K562 (cell line): ENCODE measurements around the gene NRXN3. TPM values are rescaled to one million over a fixed set of nuclear protein-coding genes. Genes with fewer than 3 reads are reported as not detected.

Source experiments
- ATAC-seq: fragments of 200-7000 bp; cut with Tn5 transposase; 3 replicates; pipeline ENCODE4 v1.9.1; 2020; ENCODE audit warnings: moderate library complexity
- BruUV-seq: library from RNA; stranded (reverse); fragments of 400-500 nt; replicated peaks from 2 replicates; lab custom pipeline; 2021; lab: Mats Ljungman, UMichigan
- CTCF ChIA-PET: fragments of 300-600 bp; formaldehyde crosslinking; extraction: SDS; loops from one replicate; lab custom pipeline; 2021; ENCODE audit warnings: low intra/inter-chr PET ratio; lab: Yijun Ruan, JAX
- POLR2A ChIA-PET: fragments of 300-600, 350-650 bp; sonication (Branson Sonifier 250); formaldehyde crosslinking; extraction: SDS; loops from one replicate; lab custom pipeline; 2021; ENCODE audit warnings: antibody characterized with exemption, inconsistent platforms; lab: Yijun Ruan, JAX
- DNase-seq, 4 experiments: peaks; one replicate each; pipeline versions ENCODE4 v3.0.0 to v3.0.0-alpha.2; 2011 to 2018; ENCODE audit warnings: low spot score in 3 of 4, mixed read lengths in 3 of 4; ENCODE audit errors: extremely low read depth in 1 of 4
- FAIRE-seq: peaks from 2 replicates; lab custom pipeline; 2011; peaks lifted over from hg19 to GRCh38; lab: Jason Lieb, UNC
- H2AFZ ChIP-seq: 2 replicates; pipeline ENCODE4 v1.6.0; 2011; ENCODE audit warnings: low read depth, low read length, control low read depth, inconsistent platforms
- H3K27ac ChIP-seq: fragments of 200-600 bp; 3 replicates; pipeline ENCODE4 v1.8.0; 2011; ENCODE audit warnings: low read depth, mild to moderate bottlenecking, control low read depth, inconsistent platforms, low read length, moderate library complexity, mixed read lengths; ENCODE audit errors: extremely low read depth
- H3K27me3 ChIP-seq, 2 experiments: fragments of 300-600 bp in 1 of 2; 2 replicates in 1 of 2; 3 replicates in 1 of 2; pipeline versions ENCODE4 v1.6.0 to v1.8.0; 2011; ENCODE audit warnings: inconsistent platforms in 2 of 2, low read length in 2 of 2, mild to moderate bottlenecking in 1 of 2, mixed read lengths in 1 of 2, moderate library complexity in 1 of 2; ENCODE audit not compliant: control insufficient read depth in 2 of 2, insufficient read depth in 2 of 2
- H3K36me3 ChIP-seq: fragments of 300-600 bp; 3 replicates; pipeline ENCODE4 v1.8.0; 2011; ENCODE audit warnings: mild to moderate bottlenecking, low read length, inconsistent platforms; ENCODE audit not compliant: control insufficient read depth, insufficient read depth
- H3K4me1 ChIP-seq, 2 experiments: fragments of 200-600 bp in 1 of 2; replicated peaks in 1 of 2; 2 replicates in 1 of 2; 3 replicates in 1 of 2; pipeline versions ENCODE4 v1.5.1 to v1.8.0; 2011; ENCODE audit warnings: inconsistent platforms in 2 of 2, low read length in 2 of 2, mild to moderate bottlenecking in 1 of 2, mixed read lengths in 1 of 2, moderate library complexity in 1 of 2; ENCODE audit not compliant: control insufficient read depth in 2 of 2, insufficient read depth in 2 of 2
- H3K4me2 ChIP-seq: 2 replicates; pipeline ENCODE4 v1.6.1; 2011; ENCODE audit warnings: low read length, control low read depth, inconsistent platforms, mixed read lengths; ENCODE audit not compliant: insufficient read depth
- H3K4me3 ChIP-seq: fragments of 200-600 bp; sonication (generic), shearing (Covaris generic); 2 replicates; pipeline ENCODE4 v1.5.1; 2016; ENCODE audit warnings: control low read depth, inconsistent platforms
- H3K79me2 ChIP-seq: fragments of 200-600 bp; 3 replicates; pipeline ENCODE4 v1.8.0; 2011; ENCODE audit warnings: low read length, inconsistent platforms; ENCODE audit not compliant: control insufficient read depth, insufficient read depth
- H3K9ac ChIP-seq, 2 experiments: 2 replicates each; pipeline versions ENCODE4 v1.6.0 to v1.6.1; 2011; ENCODE audit warnings: low read depth in 2 of 2, low read length in 2 of 2, control low read depth in 1 of 2, inconsistent platforms in 1 of 2, mild to moderate bottlenecking in 1 of 2, mixed read lengths in 1 of 2; ENCODE audit not compliant: insufficient read depth in 1 of 2
- H3K9me1 ChIP-seq: one replicate; pipeline ENCODE4 v1.6.0; 2011; ENCODE audit warnings: inconsistent platforms, mild to moderate bottlenecking, low read length, moderate library complexity; ENCODE audit not compliant: control insufficient read depth, insufficient read depth
- H3K9me3 ChIP-seq: replicated peaks from 2 replicates; pipeline ENCODE4 v1.5.1; 2011; ENCODE audit warnings: low read depth, low read length, inconsistent platforms; ENCODE audit not compliant: control insufficient read depth, insufficient read depth
- H4K20me1 ChIP-seq: replicated peaks from 2 replicates; pipeline ENCODE4 v1.6.1; 2011; ENCODE audit warnings: low read length, inconsistent platforms, mixed read lengths; ENCODE audit not compliant: control insufficient read depth, insufficient read depth
- CREB3L1 ChIP-seq: fragments of 450-650 bp; IDR thresholded peaks from 2 replicates; pipeline ENCODE4 v1.6.1; 2014; ENCODE audit warnings: low read depth, mild to moderate bottlenecking, moderate library complexity, borderline replicate concordance
- ELK3 ChIP-seq: fragments of 450-650 bp; formaldehyde crosslinking; IDR thresholded peaks from 2 replicates; pipeline ENCODE4 v1.4.0; 2020; ENCODE audit warnings: mild to moderate bottlenecking
- NFIX ChIP-seq: fragments of 250-450 bp; sonication (Bioruptor Pico); IDR thresholded peaks from 2 replicates; pipeline ENCODE4 v1.4.0; 2020; ENCODE audit warnings: low read depth, mild to moderate bottlenecking, moderate library complexity
- PRDM10 ChIP-seq: fragments of 450-650 bp; IDR thresholded peaks from 2 replicates; pipeline ENCODE4 v1.6.1; 2018; ENCODE audit not compliant: partially characterized antibody
- SMC3 ChIP-seq: conservative IDR thresholded peaks from 2 replicates; pipeline ENCODE4 v1.6.1; 2011; ENCODE audit warnings: low read depth, low read length, improper control_type of control experiment; ENCODE audit not compliant: insufficient read depth
- STAT6 ChIP-seq: sonication (generic); formaldehyde crosslinking; IDR thresholded peaks from 2 replicates; pipeline ENCODE4 v1.8.1; 2023; ENCODE audit warnings: mild to moderate bottlenecking, missing genetic modification reagents
- TCF7L2 ChIP-seq: fragments of 150-350 bp; IDR thresholded peaks from 2 replicates; pipeline ENCODE4 v1.6.1; 2016; ENCODE audit warnings: low read depth, mild to moderate bottlenecking, low read length, moderate library complexity
- ZNF316 ChIP-seq: fragments of 450-650 bp; IDR thresholded peaks from 2 replicates; pipeline ENCODE4 v1.6.1; 2016
- WGBS: fragments of 100-300 bp; shearing (Covaris generic); methylation state at CpG from one replicate; pipeline ENCODE4 v1.1.6; 2016; ENCODE audit warnings: low coverage, mixed read lengths; ENCODE audit not compliant: insufficient coverage; ENCODE audit errors: missing lambda C conversion rate; 5-methylcytosine and 5-hydroxymethylcytosine counted together
- in situ Hi-C: fragments of 300-500 bp; cut with MboI; formaldehyde crosslinking; loops from 4 replicates; pipeline ENCODE4 v1.15.0; 2018; ENCODE audit warnings: inconsistent platforms, mixed read lengths
- intact Hi-C: fragments of 100-400 bp; cut with micrococcal nuclease; formaldehyde crosslinking; loops from 2 replicates; pipeline ENCODE4 v1.14.2; 2022
- polyA plus RNA-seq, 8 experiments: library from polyadenylated mRNA; depleted of rRNA in 4 of 8; stranded (reverse) in 5 of 8; unstranded in 3 of 8; fragments of >200 nt; fragmentation: Nextera tagmentation in 2 of 8; fragmentation: Illumina TruSeq in 1 of 8; extraction: Ambion mirVana in 2 of 8; extraction: Trizol in 1 of 8; gene quantifications; 2 replicates each; pipeline versions ENCODE4 v1.2.1 to v1.2.3, GENCODE V29; 2011 to 2014; ENCODE audit warnings: inconsistent platforms in 1 of 8, missing spikeins in 1 of 8
- total RNA-seq, 7 experiments: library from RNA; depleted of rRNA in 6 of 7; stranded (reverse); fragments of >200 nt in 6 of 7; fragmentation: Illumina TruSeq in 2 of 7; extraction: Trizol in 2 of 7; gene quantifications; 2 replicates each; pipeline versions ENCODE4 v1.2.1 to v1.2.3, GENCODE V29; 2011 to 2021; ENCODE audit warnings: low replicate concordance in 1 of 7

NRXN3 gene
- total and polyA plus RNA-seq, 9 of the 15 experiments (the other 6 are each of a cell fraction or from before 2014, with no cell fraction given) = 0.09 TPM; not detected in 8

GRCh38 chr14:79426103-79426755 is 1256.1 kb downstream of the NRXN3 start:
- H3K4me2 ChIP-seq = no peak overlapping the region
- TF ChIP-seq STAT6 (CRISPR knock-in tag) = no peak
- TF ChIP-seq TCF7L2 = no peak
- no peak for TF ChIP-seq CREB3L1
- no peak for TF ChIP-seq NFIX (CRISPR knock-in tag)
- TF ChIP-seq ZNF316 = no peak
- TF ChIP-seq ELK3 = no peak
- no peak for TF ChIP-seq PRDM10
- TF ChIP-seq SMC3 = no peak
- no peaks in the 10 kb centered on the region for H4K20me1 ChIP-seq
- intact Hi-C loops = no loop called here
- in situ Hi-C loops = no loop called here
- ATAC-seq (no peak), FAIRE-seq (no peak), DNase-seq (no peak)
- H3K27ac ChIP-seq = no peak overlapping the region
- no peaks in the 10 kb centered on the region for H3K4me1 ChIP-seq
- no peaks in the 10 kb centered on the region for H3K27me3 ChIP-seq
- CTCF ChIA-PET = no interaction called here
- H3K9ac ChIP-seq = no peak overlapping the region
- no peak overlapping the region for H2AFZ ChIP-seq
- no peak overlapping the region for H3K4me3 ChIP-seq
- POLR2A ChIA-PET = no interaction called here
- no peaks in the 10 kb centered on the region for H3K9me3 ChIP-seq
- no peaks in the 10 kb centered on the region for H3K36me3 ChIP-seq
- no peaks in the 10 kb centered on the region for H3K9me1 ChIP-seq
- no peaks in the 10 kb centered on the region for H3K79me2 ChIP-seq
- no TSS peak for BruUV-seq
- 0% methylated on average over 3 of the region's 4 CpGs for WGBS
